ENCODE measurements around the gene INCENP. TPM values are rescaled to one million over a fixed set of nuclear protein-coding genes. Genes with fewer than 3 reads are reported as not detected.

The INCENP gene
- total RNA-seq, 1 experiment from 2014 or later = 154 TPM

GRCh38 chr11:62104816-62105653 is 18.8 kb upstream of the INCENP start:
- CTCF ChIA-PET = interaction anchor here (0.7 kb wide), 1 partner anchor 72 kb away, joined by 3 read pairs; no protein-coding TSS in a partner anchor
- Histone ChIP-seq H2AFZ (no peak overlapping the region), H3K9me2 (ENCODE audit: insufficient read depth) (no peaks in the 10 kb centered on the region; the same call in 1 of the 2 replicates), H3K36me3 (ENCODE audit: low read depth) (no peaks in the 10 kb centered on the region), H3K9me3 (ENCODE audit: insufficient read depth, low read depth) (no peaks in the 10 kb centered on the region), H3F3A (ENCODE audit: insufficient read depth, low read depth) (no peaks in the 10 kb centered on the region), H3K4me3 (no peak overlapping the region), H3K27me3 (ENCODE audit: insufficient read depth, low read depth) (no peaks in the 10 kb centered on the region), H3K79me2 (ENCODE audit: low read depth) (no peaks in the 10 kb centered on the region), H3K27ac (no peak overlapping the region), H4K20me1 (ENCODE audit: insufficient read depth) (no peaks in the 10 kb centered on the region), H3K4me2 (no peak overlapping the region), H3K4me1 (replicated peaks; ENCODE audit: insufficient read depth) (no peaks in the 10 kb centered on the region)
- POLR2A ChIA-PET (ENCODE audit: unreplicated experiment) = no interaction called here
- intact Hi-C loops (cut with micrococcal nuclease; ENCODE audit: unreplicated experiment) = loop anchor here (5.0 kb wide), 1 partner anchor 358 kb away; no protein-coding TSS in a partner anchor
- TF ChIP-seq CTCF (conservative IDR thresholded peaks at IDR 0.05) (no peak), EZH2 (IDR thresholded peaks at IDR 0.05; ENCODE audit: low read depth) (no peak)
- DNase-seq = no peak
- BruUV-seq (replicated peaks) = no TSS peak

- BruUV-seq (replicated peaks) = no TSS peak
- no peaks in the 10 kb centered on the region; the same call in 1 of the 2 replicates for H3K9me2 ChIP-seq (ENCODE audit: insufficient read depth)
- no peak overlapping the region for H3K4me3 ChIP-seq
- no peak overlapping the region for H3K4me2 ChIP-seq
- H2AFZ ChIP-seq = no peak overlapping the region
- no peak for TF ChIP-seq EZH2 (IDR thresholded peaks at IDR 0.05; ENCODE audit: low read depth)
- no peak for TF ChIP-seq CTCF (conservative IDR thresholded peaks at IDR 0.05)
- ChIA-PET POLR2A (ENCODE audit: unreplicated experiment) (no interaction called here), CTCF (interaction anchor here (0.6 to 1.6 kb wide), 4 partner anchors 24 to 314 kb away, joined by 3 to 6 read pairs (median 4); no protein-coding TSS in a partner anchor)
- no peaks in the 10 kb centered on the region for H4K20me1 ChIP-seq (ENCODE audit: insufficient read depth)
- intact Hi-C loops (cut with micrococcal nuclease; ENCODE audit: unreplicated experiment) = loop anchor here (5.0 kb wide), 1 partner anchor 358 kb away; no protein-coding TSS in a partner anchor
- H3K36me3 ChIP-seq (ENCODE audit: low read depth) = no peaks in the 10 kb centered on the region
- H3F3A ChIP-seq (ENCODE audit: insufficient read depth, low read depth) = no peaks in the 10 kb centered on the region
- no peak for DNase-seq
- no peaks in the 10 kb centered on the region for H3K4me1 ChIP-seq (replicated peaks; ENCODE audit: insufficient read depth)
- no peak overlapping the region for H3K27ac ChIP-seq
- H3K79me2 ChIP-seq (ENCODE audit: low read depth) = no peaks in the 10 kb centered on the region
- H3K27me3 ChIP-seq (ENCODE audit: insufficient read depth, low read depth) = no peaks in the 10 kb centered on the region
- H3K9me3 ChIP-seq (ENCODE audit: insufficient read depth, low read depth) = no peaks in the 10 kb centered on the region
These were observed 18.1 kb upstream of the INCENP start for GRCh38 chr11:62105667-62106191.

- H3K4me2 ChIP-seq = no peak overlapping the region
- intact Hi-C loops (cut with micrococcal nuclease; ENCODE audit: unreplicated experiment) = loop anchor here (1.0 to 5.0 kb wide), 4 partner anchors 209 to 361 kb away; no protein-coding TSS in a partner anchor
- H3K9me3 ChIP-seq (ENCODE audit: insufficient read depth, low read depth) = no peaks in the 10 kb centered on the region
- no peaks in the 10 kb centered on the region for H3K79me2 ChIP-seq (ENCODE audit: low read depth)
- ChIA-PET CTCF (interaction anchor here (0.5 to 3.8 kb wide), 20 partner anchors 13 to 1526 kb away, joined by 3 to 25 read pairs (median 4); partner anchors contain the start of genes CYB561A3, INCENP and TMEM138), POLR2A (ENCODE audit: unreplicated experiment) (interaction anchor here (0.5 to 0.7 kb wide), 6 partner anchors 26 to 655 kb away, joined by 3 to 15 read pairs (median 4); no protein-coding TSS in a partner anchor)
- no peaks in the 10 kb centered on the region for H3K27me3 ChIP-seq (ENCODE audit: insufficient read depth, low read depth)
- no peaks in the 10 kb centered on the region for H3F3A ChIP-seq (ENCODE audit: insufficient read depth, low read depth)
- H3K4me3 ChIP-seq = no peak overlapping the region
- no peak overlapping the region for H2AFZ ChIP-seq
- no peaks in the 10 kb centered on the region for H3K4me1 ChIP-seq (replicated peaks; ENCODE audit: insufficient read depth)
- no peaks in the 10 kb centered on the region for H3K9me2 ChIP-seq (ENCODE audit: insufficient read depth)
- peak; percentile 44 to 53 for DNase-seq
- no peaks in the 10 kb centered on the region for H4K20me1 ChIP-seq (ENCODE audit: insufficient read depth)
- no peaks in the 10 kb centered on the region for H3K36me3 ChIP-seq (ENCODE audit: low read depth)
- no peak for TF ChIP-seq EZH2 (IDR thresholded peaks at IDR 0.05; ENCODE audit: low read depth)
- TF ChIP-seq CTCF (conservative IDR thresholded peaks at IDR 0.05) = peak; percentile 93
- BruUV-seq (replicated peaks) = no TSS peak
- H3K27ac ChIP-seq = no peak overlapping the region
These were observed 15.6 kb upstream of the INCENP start for GRCh38 chr11:62108017-62108750.

Measured in PC-9 (cell line).